Activated CD4-positive, alpha-beta T cell treated with anti-CD3 and anti-CD28 coated beads, Interleukin-2, amount 10 ng/mL, durations not matched to agents 24 days and 14 days (primary cell): ENCODE results near the gene USP17L22. TPM values are rescaled to one million over a fixed set of nuclear protein-coding genes. Genes with fewer than 3 reads are reported as not detected.

Experiments
- total RNA-seq: library from RNA; stranded (reverse); gene quantifications from 2 replicates; pipeline ENCODE4 v1.2.3, GENCODE V29; 2022

USP17L22 gene
- total RNA-seq, 1 donor from 2014 or later: not detected

Other genes starting within 250 kb of the USP17L22 start
- gene FAM90A26, start 97.2 kb upstream of the USP17L22 start, total RNA-seq: not detected in 2 replicates
- gene USP17L10, start 57.0 kb upstream of the USP17L22 start, total RNA-seq: not detected in 2 replicates
- gene USP17L11, start 52.2 kb upstream of the USP17L22 start, total RNA-seq: not detected in 2 replicates
- not detected in 2 replicates for gene USP17L12, start 47.5 kb upstream of the USP17L22 start, total RNA-seq
- gene USP17L13, start 42.7 kb upstream of the USP17L22 start, total RNA-seq: not detected in 2 replicates
- gene USP17L15, start 33.2 kb upstream of the USP17L22 start, total RNA-seq: 0.14 TPM in 1 of 2 replicates, not detected in the other
- not detected in 2 replicates for gene USP17L17, start 23.7 kb upstream of the USP17L22 start, total RNA-seq
- not detected in 2 replicates for gene USP17L18, start 19.0 kb upstream of the USP17L22 start, total RNA-seq
- not detected in 2 replicates for gene USP17L19, start 14.2 kb upstream of the USP17L22 start, total RNA-seq
- not detected in 2 replicates for gene USP17L20, start 9.5 kb upstream of the USP17L22 start, total RNA-seq
- not detected in 2 replicates for gene USP17L21, start 4.7 kb upstream of the USP17L22 start, total RNA-seq
- gene USP17L24, start 57.5 kb downstream of the USP17L22 start, total RNA-seq: not detected in 2 replicates
- not detected in 2 replicates for gene USP17L25, start 62.3 kb downstream of the USP17L22 start, total RNA-seq
- not detected in 2 replicates for gene USP17L26, start 67.0 kb downstream of the USP17L22 start, total RNA-seq
- gene USP17L5, start 71.8 kb downstream of the USP17L22 start, total RNA-seq: not detected in 2 replicates
- gene USP17L27, start 76.5 kb downstream of the USP17L22 start, total RNA-seq: not detected in 2 replicates
- not detected in 2 replicates for gene USP17L28, start 81.3 kb downstream of the USP17L22 start, total RNA-seq
- gene USP17L29, start 86.0 kb downstream of the USP17L22 start, total RNA-seq: not detected in 2 replicates
- not detected in 2 replicates for gene USP17L30, start 95.5 kb downstream of the USP17L22 start, total RNA-seq
- gene DEFB131A, start 176.8 kb downstream of the USP17L22 start, total RNA-seq: not detected in 2 replicates